Measurements from ENCODE around the gene DPPA4.
"Not testable (repeated sequence)": the region's sequence is repeated elsewhere in the genome, so short reads cannot be mapped to it uniquely, and the experiment has no call there.

The DPPA4 gene, protein sequence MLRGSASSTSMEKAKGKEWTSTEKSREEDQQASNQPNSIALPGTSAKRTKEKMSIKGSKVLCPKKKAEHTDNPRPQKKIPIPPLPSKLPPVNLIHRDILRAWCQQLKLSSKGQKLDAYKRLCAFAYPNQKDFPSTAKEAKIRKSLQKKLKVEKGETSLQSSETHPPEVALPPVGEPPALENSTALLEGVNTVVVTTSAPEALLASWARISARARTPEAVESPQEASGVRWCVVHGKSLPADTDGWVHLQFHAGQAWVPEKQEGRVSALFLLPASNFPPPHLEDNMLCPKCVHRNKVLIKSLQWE

DNA sequence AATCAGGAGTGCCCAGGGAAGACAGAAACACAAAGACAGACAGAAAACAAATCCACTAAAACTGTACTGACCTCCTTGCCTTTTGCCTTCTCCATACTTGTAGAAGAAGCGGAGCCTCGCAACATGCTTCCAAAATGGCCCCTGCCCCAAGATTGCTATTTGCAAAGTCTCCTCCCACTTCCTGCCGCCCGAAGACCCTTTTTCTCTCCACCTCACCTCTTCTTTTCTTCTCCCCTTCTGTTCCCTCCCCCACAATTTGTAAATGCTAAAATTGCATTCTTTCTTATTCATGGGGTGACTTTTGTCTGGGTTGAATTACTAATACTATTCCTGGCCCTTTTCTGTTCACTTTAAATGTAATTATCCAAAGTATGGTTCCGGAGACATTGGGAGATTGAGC, at the start of gene DPPA4:
TSS of gene DPPA4 (minus strand) at position 154 of the 400 bp plus-strand sequence. CDS start at position 125, 29 bp downstream.
- DNase-seq: no peak

DNA sequence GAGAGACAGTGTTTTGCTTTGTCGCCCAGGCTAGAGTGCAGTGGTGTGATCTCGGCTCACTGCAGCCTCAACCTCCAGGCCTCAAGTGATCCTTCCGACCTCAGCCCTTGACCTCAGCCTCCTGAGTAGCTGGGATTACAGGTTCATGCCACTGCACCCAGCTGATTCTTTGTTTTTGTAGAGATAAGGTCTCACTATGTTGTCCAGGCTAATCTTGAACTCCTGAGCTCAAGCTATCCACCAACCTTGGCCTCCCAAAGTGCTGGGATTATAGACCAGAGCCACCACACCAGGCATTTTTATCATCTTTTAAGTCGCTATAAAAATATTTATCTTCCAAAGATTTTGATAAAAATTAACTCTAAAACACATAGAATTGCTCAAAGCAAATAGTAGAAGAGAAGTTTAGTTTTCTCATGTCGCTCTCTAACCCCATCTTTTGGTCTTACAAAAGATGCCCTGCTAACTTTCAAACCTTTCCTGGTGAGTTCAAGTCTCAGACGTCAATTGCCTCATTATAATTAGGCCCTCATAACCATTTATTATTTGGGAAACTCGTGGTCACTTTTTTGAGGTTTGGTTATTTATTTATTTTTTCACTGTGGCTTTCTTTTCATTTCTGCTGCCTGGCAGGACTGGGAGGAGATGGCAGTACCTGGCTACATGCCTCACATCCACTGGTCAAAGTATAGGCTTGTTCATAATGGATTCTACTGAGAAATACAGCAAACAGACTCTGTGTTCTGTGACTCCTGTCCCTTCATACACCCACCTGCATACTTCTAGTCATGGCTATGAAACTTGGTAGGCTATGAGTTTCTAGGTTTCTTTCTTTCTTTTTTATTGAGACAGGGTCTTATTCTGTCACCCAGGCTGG, 48.3 kb upstream of the DPPA4 start:
- DNase-seq: no peak

GRCh38 chr3:109384164-109384563, 46.8 kb upstream of the DPPA4 start:
- DNase-seq: no peak

DNA sequence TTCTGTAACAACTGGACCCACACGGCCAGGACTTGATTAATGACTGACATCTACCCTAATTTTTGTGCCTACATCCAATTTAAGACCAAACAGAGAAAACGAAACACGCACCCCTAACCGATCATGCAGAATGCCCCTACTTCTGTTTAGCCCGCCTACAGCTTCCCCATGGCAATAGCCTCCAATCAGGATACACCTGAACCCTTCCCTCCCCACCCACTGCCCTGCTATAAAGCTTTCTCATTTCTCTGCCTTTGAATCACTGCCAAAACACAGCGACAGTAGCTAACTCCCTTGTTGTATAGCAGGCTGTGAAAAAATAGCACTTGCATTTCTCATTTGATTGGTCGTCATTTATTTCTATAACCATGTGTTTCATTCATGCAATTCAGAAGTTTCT, 45.2 kb upstream of the DPPA4 start:
- DNase-seq: no peak

GRCh38 chr3:109375975-109376374, 38.6 kb upstream of the DPPA4 start:
- no peak for DNase-seq

DNA sequence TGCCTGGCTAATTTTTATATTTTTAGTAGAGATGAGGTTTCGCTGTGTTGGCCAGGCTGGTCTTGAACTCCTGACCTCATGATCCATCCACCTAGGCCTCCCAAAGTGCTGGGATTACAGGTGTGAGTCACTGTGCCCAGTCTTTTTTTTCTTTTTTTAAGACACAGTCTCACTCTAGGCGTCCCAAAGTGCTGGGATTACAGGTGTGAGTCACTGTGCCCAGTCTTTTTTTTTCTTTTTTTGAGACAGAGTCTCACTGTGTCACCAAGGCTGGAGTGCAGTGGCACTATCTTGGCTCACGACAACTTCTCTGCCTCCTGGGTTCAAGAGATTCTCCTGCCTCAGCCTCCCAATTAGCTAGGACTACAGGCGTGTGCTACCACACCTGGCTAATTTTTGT, 37.1 kb upstream of the DPPA4 start:
- DNase-seq: not testable (repeated sequence)

DNA sequence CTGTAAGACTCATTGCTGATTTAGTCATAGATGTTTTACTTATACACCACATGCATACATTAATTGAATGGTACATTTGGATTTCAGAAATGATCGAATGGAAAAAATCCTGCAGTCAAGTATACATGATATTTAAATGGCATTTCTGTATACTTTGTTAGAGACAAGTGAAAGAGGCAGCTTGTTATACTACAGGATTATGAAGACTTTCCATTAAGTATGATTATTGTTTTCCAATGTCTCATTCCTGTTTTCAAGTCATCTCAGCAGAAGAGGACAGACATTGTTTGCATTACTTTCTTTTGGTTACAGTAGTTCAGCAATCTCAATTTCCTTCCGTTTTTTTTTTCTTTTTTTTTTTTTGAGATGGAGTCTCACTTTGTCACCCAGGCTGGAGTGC, 36.6 kb upstream of the DPPA4 start:
- no peak for DNase-seq

DNA sequence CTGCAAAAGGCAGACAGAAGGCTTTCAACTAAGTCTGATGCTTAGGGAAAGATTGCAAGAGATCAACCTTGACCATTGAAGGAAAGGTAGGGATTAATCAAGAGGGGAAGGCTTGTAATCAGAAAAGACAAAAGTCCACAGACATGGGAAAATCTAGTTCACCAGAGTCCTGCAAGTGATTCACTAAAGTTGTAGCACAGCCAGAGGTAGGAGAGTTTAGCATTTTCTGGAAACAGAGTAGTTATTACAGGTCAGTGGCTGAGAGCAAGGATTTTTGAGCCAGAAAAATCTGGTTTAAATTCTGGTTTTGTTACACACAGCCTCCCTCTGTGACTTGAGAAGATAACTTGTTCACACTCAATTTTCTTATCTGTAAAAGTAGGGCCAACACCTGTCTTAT, 35.3 kb upstream of the DPPA4 start:
- no peak for DNase-seq

- no peak for DNase-seq
These were observed 32.2 kb upstream of the DPPA4 start for GRCh38 chr3:109369510-109369909.

GRCh38 chr3:109364088-109364487, 26.7 kb upstream of the DPPA4 start:
- no peak for DNase-seq

DNA sequence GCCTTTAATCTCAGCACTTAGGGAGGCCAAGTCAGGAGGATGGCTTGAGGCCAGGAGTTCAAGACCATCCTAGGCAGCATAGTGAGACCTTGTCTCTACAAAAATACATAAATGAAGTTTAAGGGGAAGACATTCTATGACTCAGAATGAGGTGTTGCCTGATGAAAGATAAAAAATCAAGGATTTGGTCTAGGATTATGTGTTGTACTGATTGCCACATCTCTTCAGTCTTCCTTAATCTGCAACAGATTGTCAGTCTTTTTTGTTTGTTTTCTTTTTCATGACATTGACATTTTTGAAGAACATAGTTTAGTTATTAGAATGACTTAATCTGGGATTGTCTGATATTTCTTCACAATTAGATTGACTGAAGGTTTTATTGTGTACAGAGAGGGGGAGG, 26.3 kb upstream of the DPPA4 start:
- DNase-seq: no peak

- DNase-seq: no peak
These were observed 25.5 kb upstream of the DPPA4 start for GRCh38 chr3:109362823-109363222.

- not testable (repeated sequence) for DNase-seq
These were observed 21.5 kb upstream of the DPPA4 start for GRCh38 chr3:109358809-109359208.

DNA sequence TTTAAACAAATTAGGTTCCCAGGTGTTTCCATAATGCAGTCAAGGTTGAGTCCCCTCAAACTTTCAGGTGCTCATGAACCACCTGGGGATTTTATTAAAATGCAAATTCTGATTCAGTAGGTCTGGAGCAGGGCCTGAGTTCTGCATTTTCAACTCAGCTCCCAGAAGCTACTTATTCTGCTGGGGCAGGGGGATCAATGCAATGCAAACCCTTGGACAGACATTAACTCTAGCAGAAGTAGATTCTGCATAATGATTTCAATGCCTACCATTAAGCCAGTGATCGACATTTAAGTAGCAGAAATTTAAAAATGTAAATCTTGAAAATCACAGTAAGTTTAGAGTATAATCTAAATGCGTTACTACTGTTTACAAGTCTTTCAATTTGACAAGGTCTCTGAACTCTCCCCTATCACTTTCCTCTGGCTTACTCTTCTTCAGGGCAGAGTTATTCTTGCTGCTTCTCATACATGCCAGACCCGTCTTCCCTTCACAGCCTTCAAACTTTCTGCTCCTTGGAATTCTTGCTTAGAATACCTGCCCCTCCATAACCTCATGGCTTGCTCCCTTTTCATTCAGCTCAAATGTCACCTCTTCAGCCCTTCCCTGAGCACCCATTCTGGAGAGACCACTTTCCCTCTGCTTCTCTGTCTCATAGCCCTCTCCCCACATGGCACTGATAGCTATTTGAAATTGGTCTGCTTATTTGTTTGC, 19.3 kb upstream of the DPPA4 start:
- no peak for DNase-seq

- DNase-seq: no peak
These were observed 18.5 kb upstream of the DPPA4 start for GRCh38 chr3:109355625-109356441.

DNA sequence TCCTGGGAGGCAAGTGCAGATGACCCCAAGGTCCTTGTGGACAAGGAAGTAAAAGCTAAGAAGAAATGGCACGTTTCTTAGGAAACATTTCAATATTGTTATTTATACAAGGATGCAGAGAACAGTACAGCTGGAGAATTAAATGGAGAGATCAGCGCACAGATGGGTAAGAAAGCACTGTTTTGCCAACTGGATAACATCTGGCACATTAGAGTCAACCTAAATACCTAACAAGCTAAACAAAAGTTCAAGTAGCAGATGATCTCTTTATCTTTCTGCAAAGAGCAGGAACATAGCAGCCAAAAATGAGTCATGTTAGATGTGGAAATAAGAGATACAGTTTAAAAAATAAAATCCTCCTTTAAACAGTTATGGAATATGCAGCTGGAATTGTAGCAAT, 15.7 kb upstream of the DPPA4 start:
- peak; percentile 58 for DNase-seq

- no peak for DNase-seq
These were observed 13.9 kb upstream of the DPPA4 start for GRCh38 chr3:109351231-109351630.

- DNase-seq: no peak
These were observed 9.5 kb upstream of the DPPA4 start for GRCh38 chr3:109346770-109347295.

DNA sequence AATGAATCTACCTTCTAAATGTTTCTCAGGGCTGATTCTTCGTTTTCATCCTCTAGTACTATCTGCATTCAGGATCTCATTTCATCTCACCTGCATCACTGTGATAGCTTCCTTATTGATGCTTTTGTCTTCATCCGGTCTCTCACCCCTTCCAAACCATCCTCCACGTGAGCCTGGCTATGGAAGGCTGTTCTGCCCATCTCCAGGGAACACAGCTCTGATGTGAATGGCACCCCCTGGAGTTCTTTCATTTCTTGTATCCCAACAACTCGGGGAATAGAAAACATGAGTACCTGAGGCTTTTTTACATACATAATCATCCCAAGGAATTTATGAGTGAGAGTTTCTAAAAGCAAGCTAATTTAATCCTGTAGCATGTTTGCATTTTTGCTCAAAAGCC, 8.8 kb upstream of the DPPA4 start:
- DNase-seq: no peak

DNA sequence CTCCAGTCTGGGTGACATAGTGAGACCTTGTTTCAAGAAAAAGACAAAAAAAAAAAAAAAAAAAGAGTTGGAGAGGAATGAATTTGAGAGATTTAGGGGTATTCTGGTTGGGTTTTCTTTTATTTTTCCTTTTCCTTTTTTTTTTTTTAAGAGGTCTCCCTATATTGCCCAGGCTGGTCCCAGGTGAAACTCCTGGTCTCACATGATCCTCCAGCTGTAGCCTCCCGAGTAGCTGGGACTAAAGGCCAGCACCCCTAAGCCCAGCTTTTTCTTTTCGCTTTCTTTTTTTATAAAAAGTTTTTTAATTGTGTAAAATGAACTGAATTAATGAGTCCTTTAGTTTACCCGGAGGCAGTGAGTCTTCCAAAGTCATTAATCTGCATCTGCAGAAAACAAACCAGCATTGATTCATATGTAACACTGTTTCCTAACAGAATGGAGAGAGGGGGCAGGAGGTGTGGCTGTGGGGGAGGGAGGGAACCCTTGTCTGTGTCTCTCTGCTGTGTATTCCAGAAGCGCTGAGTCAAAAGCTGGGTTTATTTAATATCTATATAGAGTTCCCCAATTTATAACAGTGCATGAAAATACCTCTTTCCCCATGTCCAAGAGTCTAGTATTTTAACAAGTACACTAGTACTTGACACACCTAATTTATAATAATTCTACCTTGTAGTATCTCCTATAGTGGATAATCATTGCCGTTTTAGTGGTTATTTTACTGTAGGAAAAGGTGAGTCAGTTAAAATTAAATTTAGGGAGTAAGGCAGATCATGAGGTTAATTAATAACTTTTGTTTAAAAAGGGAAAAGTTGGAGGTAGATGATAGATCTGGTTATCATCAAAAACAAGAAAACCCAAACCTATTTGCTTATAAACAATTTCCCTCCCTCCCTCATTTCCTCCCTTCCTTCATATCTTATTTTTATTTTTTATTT, 2.6 kb upstream of the DPPA4 start:
- no peak for DNase-seq

DNA sequence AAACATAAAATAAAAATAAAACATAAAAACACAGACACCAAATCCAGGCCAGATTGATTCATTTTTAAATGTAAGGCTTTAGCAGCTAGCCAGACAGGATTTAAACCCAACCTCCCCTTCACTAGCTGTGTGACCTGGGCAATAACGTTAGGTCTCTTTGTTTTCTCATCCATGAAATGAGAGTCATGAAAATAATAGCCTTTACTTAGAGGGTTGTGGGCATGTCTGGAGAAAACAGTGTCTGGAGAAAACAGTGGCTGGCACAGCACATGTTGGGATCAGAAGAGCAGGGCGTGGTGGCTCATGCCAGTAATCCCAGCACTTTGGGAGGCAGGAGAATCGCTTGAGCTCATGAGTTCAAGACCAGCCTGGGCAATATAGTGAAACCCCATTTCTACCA, 1.9 kb upstream of the DPPA4 start:
- no peak for DNase-seq

Measured in NCI-H524 treated with DMSO at 0.1 percent for 48 hours (cell line).